A673 (cell line): ENCODE measurements around the gene RBM5. TPM values are rescaled to one million over a fixed set of nuclear protein-coding genes. Genes with fewer than 3 reads are reported as not detected.

Source experiments
- BruUV-seq: library from RNA; stranded (reverse); fragments of 400-500 nt; replicated peaks from 2 replicates; lab custom pipeline; 2021; lab: Mats Ljungman, UMichigan
- CTCF ChIA-PET: fragments of 300-600 bp; sonication (Branson Sonifier 250); formaldehyde crosslinking; loops from one replicate; lab custom pipeline; 2022; ENCODE audit warnings: antibody characterized with exemption; lab: Charles Lee
- POLR2A ChIA-PET: fragments of 300-600 bp; sonication (Branson Sonifier 250); formaldehyde crosslinking; loops from one replicate; lab custom pipeline; 2022; ENCODE audit warnings: antibody characterized with exemption; ENCODE audit not compliant: low non-redundant PET; lab: Charles Lee
- DNase-seq: peaks from one replicate; pipeline ENCODE4 v3.0.0-alpha.2; 2015; ENCODE audit warnings: low spot score
- H3K27ac ChIP-seq: fragments of 200-600 bp; sonication (generic); 2 replicates; pipeline ENCODE4 v1.5.1; 2016; ENCODE audit warnings: mixed run types, low read depth, mild to moderate bottlenecking, mixed read lengths, antibody characterized with exemption, low read length; ENCODE audit not compliant: poor library complexity, severe bottlenecking
- H3K27me3 ChIP-seq: fragments of 200-600 bp; sonication (generic); replicated peaks from 2 replicates; pipeline ENCODE4 v1.6.1; 2017; ENCODE audit warnings: mixed run types, low read depth, mild to moderate bottlenecking, mixed read lengths, antibody characterized with exemption, low read length; ENCODE audit not compliant: insufficient read depth, poor library complexity
- H3K36me3 ChIP-seq: fragments of 200-600 bp; sonication (generic); 2 replicates; pipeline ENCODE4 v1.6.1; 2016; ENCODE audit warnings: mixed run types, mild to moderate bottlenecking, mixed read lengths, antibody characterized with exemption, low read length; ENCODE audit not compliant: insufficient read depth, poor library complexity, severe bottlenecking
- H3K4me1 ChIP-seq: fragments of 200-600 bp; sonication (generic); 2 replicates; pipeline ENCODE4 v1.6.1; 2017; ENCODE audit warnings: mixed run types, mild to moderate bottlenecking, mixed read lengths, antibody characterized with exemption, low read length; ENCODE audit not compliant: insufficient read depth, poor library complexity, severe bottlenecking
- H3K4me3 ChIP-seq: fragments of 200-600 bp; sonication (generic); 2 replicates; pipeline ENCODE4 v1.5.1; 2016; ENCODE audit warnings: low read depth, mixed run types, mild to moderate bottlenecking, mixed read lengths, low read length; ENCODE audit not compliant: poor library complexity, severe bottlenecking
- H3K9me3 ChIP-seq: fragments of 200-600 bp; sonication (generic); 2 replicates; pipeline ENCODE4 v1.6.1; 2016; ENCODE audit warnings: mixed run types, low read depth, mild to moderate bottlenecking, mixed read lengths, antibody characterized with exemption, low read length; ENCODE audit not compliant: poor library complexity, severe bottlenecking
- CTCF ChIP-seq: fragments of 300-800, 200-600 bp; sonication (generic); conservative IDR thresholded peaks from 2 replicates; pipeline ENCODE4 v1.5.1; 2017; ENCODE audit warnings: low read depth, mild to moderate bottlenecking, antibody characterized with exemption, low read length, moderate library complexity, mixed read lengths
- EZH2 ChIP-seq: fragments of 200-600 bp; sonication (generic); IDR thresholded peaks from 2 replicates; pipeline ENCODE4 v1.6.1; 2017; ENCODE audit warnings: borderline replicate concordance, low read depth, mild to moderate bottlenecking, mixed read lengths, antibody characterized with exemption, low read length; ENCODE audit not compliant: poor library complexity, severe bottlenecking
- intact Hi-C: fragments of 100-400 bp; cut with micrococcal nuclease; formaldehyde crosslinking; loops from one replicate; pipeline ENCODE4 v1.10.0; 2022; ENCODE audit not compliant: unreplicated experiment
- total RNA-seq: library from RNA; stranded (reverse); gene quantifications from 2 replicates; pipeline ENCODE4 v1.2.3, GENCODE V29; 2021

Gene RBM5
- total RNA-seq, 1 experiment from 2014 or later: 80.6 TPM

GRCh38 chr3:50126287-50127211 is 37.8 kb downstream of the RBM5 start:
- DNase-seq: no peak
- POLR2A ChIA-PET: no interaction called here
- H3K4me1 ChIP-seq: peaks cover 5% of the 10 kb centered on the region
- intact Hi-C loops: loop anchor here (10.0 kb wide), 1 partner anchor 138 kb away; the partner anchor contains the start of gene SEMA3B
- H3K27me3 ChIP-seq: no peaks in the 10 kb centered on the region
- H3K9me3 ChIP-seq: no peaks in the 10 kb centered on the region
- CTCF ChIA-PET: no interaction called here
- H3K36me3 ChIP-seq: no peaks in the 10 kb centered on the region
- BruUV-seq: no TSS peak
- no peak for TF ChIP-seq EZH2
- no peak for TF ChIP-seq CTCF
- H3K4me3 ChIP-seq: no peak overlapping the region
- no peak overlapping the region for H3K27ac ChIP-seq

DNA sequence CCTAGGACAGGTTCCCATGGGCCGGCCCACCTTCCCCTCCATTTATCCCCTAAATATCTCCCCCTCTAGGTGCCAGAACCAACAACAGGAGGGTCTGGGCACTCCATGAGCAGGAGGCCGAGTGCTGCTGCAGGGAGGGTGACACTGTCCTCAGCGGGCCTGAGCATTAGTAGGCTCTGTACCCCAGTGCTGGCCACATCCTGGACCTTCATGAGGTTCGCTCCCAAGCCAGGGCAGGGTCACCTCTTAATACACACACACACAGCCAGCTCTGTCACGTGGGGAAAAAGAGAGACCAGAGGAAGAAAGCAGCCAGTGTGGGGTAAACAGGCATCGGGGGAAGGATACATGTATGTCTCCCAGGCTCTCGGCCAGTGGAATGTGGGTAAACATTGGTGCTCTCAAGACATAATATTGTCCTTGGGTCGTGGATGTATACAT is 38.6 kb downstream of the RBM5 start:
- Histone ChIP-seq H3K4me3 (no peak overlapping the region), H3K9me3 (no peaks in the 10 kb centered on the region), H3K36me3 (no peaks in the 10 kb centered on the region), H3K4me1 (peaks cover 5% of the 10 kb centered on the region), H3K27me3 (no peaks in the 10 kb centered on the region), H3K27ac (no peak overlapping the region)
- CTCF ChIA-PET: no interaction called here
- intact Hi-C loops: loop anchor here (10.0 kb wide), 1 partner anchor 138 kb away; the partner anchor contains the start of gene SEMA3B
- TF ChIP-seq CTCF: no peak
- TF ChIP-seq EZH2: no peak
- DNase-seq: no peak
- no TSS peak for BruUV-seq
- POLR2A ChIA-PET: no interaction called here

DNA sequence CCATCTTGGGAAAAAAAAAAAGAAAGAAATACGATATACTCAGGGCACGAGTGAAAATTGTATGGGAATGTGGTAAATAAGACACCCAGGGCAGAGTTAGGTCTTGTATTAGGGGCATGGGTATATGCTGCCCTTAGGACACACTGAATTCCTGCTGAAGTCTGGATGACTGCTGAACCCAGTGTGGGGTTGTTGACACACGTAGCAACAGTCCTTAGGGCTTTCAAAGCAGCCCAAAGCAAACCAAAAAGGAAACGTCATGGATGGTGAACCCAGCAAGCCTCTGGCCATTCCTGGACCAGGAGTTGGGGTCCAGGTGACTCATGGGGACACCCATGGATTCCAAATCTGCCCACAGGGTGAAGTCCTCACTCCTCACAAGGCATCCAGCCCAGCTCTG is 39.3 kb downstream of the RBM5 start:
- DNase-seq: no peak
- ChIA-PET POLR2A (no interaction called here), CTCF (no interaction called here)
- BruUV-seq: no TSS peak
- intact Hi-C loops: loop anchor here (10.0 kb wide), 1 partner anchor 137 kb away; the partner anchor contains the start of gene SEMA3B
- no peak overlapping the region for H3K27ac ChIP-seq
- peaks cover 5% of the 10 kb centered on the region for H3K4me1 ChIP-seq
- H3K36me3 ChIP-seq: no peaks in the 10 kb centered on the region
- no peaks in the 10 kb centered on the region for H3K9me3 ChIP-seq
- no peaks in the 10 kb centered on the region for H3K27me3 ChIP-seq
- no peak overlapping the region for H3K4me3 ChIP-seq
- no peak for TF ChIP-seq EZH2
